SK-N-SH (cell line): ENCODE measurements around the gene PIGL. TPM values are rescaled to one million over a fixed set of nuclear protein-coding genes. Genes with fewer than 3 reads are reported as not detected.

Experiments
- CTCF ChIA-PET: fragments of 300-600, 350-600 bp; formaldehyde crosslinking; extraction: SDS; loops from one replicate; lab custom pipeline; 2021; lab: Yijun Ruan, JAX
- POLR2A ChIA-PET: fragments of 350-600 bp; sonication (Branson Sonifier 250); formaldehyde crosslinking; extraction: SDS; loops from one replicate; lab custom pipeline; 2020; ENCODE audit warnings: antibody characterized with exemption, inconsistent platforms; lab: Yijun Ruan, JAX
- DNase-seq: peaks from one replicate; pipeline ENCODE4 v3.0.0; 2012
- H2AFZ ChIP-seq: fragments of 200-600 bp; sonication (generic); 2 replicates; pipeline ENCODE4 v1.8.1; 2016; ENCODE audit warnings: antibody characterized with exemption, mild to moderate bottlenecking, low read depth
- H3F3A ChIP-seq: fragments of 200-600 bp; sonication (generic); replicated peaks from 2 replicates; pipeline ENCODE3; 2016; ENCODE audit warnings: antibody characterized with exemption, mild to moderate bottlenecking; ENCODE audit not compliant: insufficient read depth
- H3K27ac ChIP-seq, 2 experiments: fragments of 200-500 bp in 1 of 2; fragments of 200-600 bp in 1 of 2; sonication (Bioruptor generic) in 1 of 2; sonication (generic), shearing (Covaris generic) in 1 of 2; 2 replicates each; pipeline versions ENCODE4 v1.5.1 to v1.6.1; 2014 to 2016; ENCODE audit warnings: low read depth in 2 of 2, inconsistent platforms in 1 of 2, low read length in 1 of 2, mild to moderate bottlenecking in 1 of 2, mixed read lengths in 1 of 2
- H3K27me3 ChIP-seq: fragments of 200-600 bp; sonication (generic), shearing (Covaris generic); 2 replicates; pipeline ENCODE4 v1.6.1; 2016; ENCODE audit warnings: mixed run types; ENCODE audit not compliant: insufficient read depth
- H3K36me3 ChIP-seq, 2 experiments: fragments of 200-500 bp in 1 of 2; fragments of 200-600 bp in 1 of 2; sonication (Bioruptor generic) in 1 of 2; sonication (generic) in 1 of 2; replicated peaks in 1 of 2; 2 replicates each; pipeline versions ENCODE3 to v1.5.1; 2014 to 2016; ENCODE audit warnings: low read length in 1 of 2, mild to moderate bottlenecking in 1 of 2; ENCODE audit not compliant: insufficient read depth in 2 of 2, control insufficient read depth in 1 of 2
- H3K4me1 ChIP-seq, 2 experiments: fragments of 200-500 bp in 1 of 2; fragments of 200-600 bp in 1 of 2; sonication (Bioruptor generic) in 1 of 2; sonication (generic), shearing (Covaris generic) in 1 of 2; 2 replicates each; pipeline versions ENCODE4 v1.5.1 to v1.6.1; 2014 to 2016; ENCODE audit warnings: low read depth in 1 of 2, low read length in 1 of 2, mixed run types in 1 of 2; ENCODE audit not compliant: insufficient read depth in 2 of 2, control insufficient read depth in 1 of 2
- H3K4me2 ChIP-seq: fragments of 200-600 bp; sonication (generic), shearing (Covaris generic); 2 replicates; pipeline ENCODE4 v1.6.1; 2017; ENCODE audit warnings: mixed run types
- H3K4me3 ChIP-seq, 2 experiments: fragments of 200-500 bp in 1 of 2; fragments of 200-600 bp in 1 of 2; sonication (Bioruptor generic) in 1 of 2; sonication (generic), shearing (Covaris generic) in 1 of 2; 2 replicates each; pipeline versions ENCODE4 v1.5.1 to v1.8.1; 2014 to 2016; ENCODE audit warnings: low read depth in 2 of 2, inconsistent platforms in 1 of 2, low read length in 1 of 2, mild to moderate bottlenecking in 1 of 2, mixed read lengths in 1 of 2, moderate library complexity in 1 of 2
- H3K79me2 ChIP-seq: fragments of 200-600 bp; sonication (generic); 2 replicates; pipeline ENCODE4 v1.8.1; 2017; ENCODE audit warnings: mild to moderate bottlenecking; ENCODE audit not compliant: insufficient read depth
- H3K9ac ChIP-seq: fragments of 200-600 bp; sonication (generic); 2 replicates; pipeline ENCODE4 v1.6.1; 2017; ENCODE audit warnings: mixed run types
- H3K9me2 ChIP-seq: fragments of 200-600 bp; sonication (generic); 2 replicates; pipeline ENCODE4 v1.6.1; 2017; ENCODE audit warnings: mixed run types
- H3K9me3 ChIP-seq: fragments of 200-600 bp; sonication (generic); 2 replicates; pipeline ENCODE4 v1.6.1; 2017; ENCODE audit warnings: mixed run types, mild to moderate bottlenecking, moderate library complexity
- H4K20me1 ChIP-seq: fragments of 200-600 bp; sonication (generic); 2 replicates; pipeline ENCODE4 v1.6.1; 2017; ENCODE audit warnings: mild to moderate bottlenecking, mixed run types; ENCODE audit not compliant: insufficient read depth
- ELF1 ChIP-seq: IDR thresholded peaks from 2 replicates; pipeline ENCODE4 v1.4.0; 2012
- EP300 ChIP-seq, 2 experiments: IDR thresholded peaks; 2 replicates each; pipeline versions ENCODE4 v1.4.0 to v1.6.1; 2012; ENCODE audit warnings: borderline replicate concordance in 1 of 2, low read depth in 1 of 2, low read length in 1 of 2
- FOSL2 ChIP-seq: IDR thresholded peaks from 2 replicates; pipeline ENCODE4 v1.4.0; 2012; ENCODE audit warnings: low read depth, mild to moderate bottlenecking, moderate library complexity, borderline replicate concordance
- FOXM1 ChIP-seq: IDR thresholded peaks from 2 replicates; pipeline ENCODE4 v1.4.0; 2012; ENCODE audit warnings: low read depth, mild to moderate bottlenecking
- GABPA ChIP-seq: IDR thresholded peaks from 2 replicates; pipeline ENCODE4 v1.4.0; 2012; ENCODE audit warnings: low read depth, mild to moderate bottlenecking
- GATA2 ChIP-seq: sonication (generic); formaldehyde crosslinking; IDR thresholded peaks from 2 replicates; pipeline ENCODE4 v1.5.0; 2020; ENCODE audit warnings: mild to moderate bottlenecking, missing genetic modification reagents
- JUND ChIP-seq: IDR thresholded peaks from 2 replicates; pipeline ENCODE4 v1.4.0; 2012
- MAX ChIP-seq: IDR thresholded peaks from 2 replicates; pipeline ENCODE4 v1.4.0; 2012; ENCODE audit warnings: low read depth
- NFIC ChIP-seq: IDR thresholded peaks from 2 replicates; pipeline ENCODE4 v1.4.0; 2012; ENCODE audit warnings: borderline replicate concordance
- NRF1 ChIP-seq: IDR thresholded peaks from 2 replicates; pipeline ENCODE4 v1.6.1; 2012; ENCODE audit warnings: low read depth, mild to moderate bottlenecking, low read length
- RAD21 ChIP-seq: IDR thresholded peaks from 2 replicates; pipeline ENCODE4 v1.6.1; 2012; ENCODE audit warnings: mild to moderate bottlenecking, low read length
- REST ChIP-seq: IDR thresholded peaks from 2 replicates; pipeline ENCODE4 v1.6.1; 2012; ENCODE audit warnings: mild to moderate bottlenecking, low read depth, low read length, moderate library complexity
- RFX5 ChIP-seq: IDR thresholded peaks from 2 replicates; pipeline ENCODE4 v1.6.1; 2012; ENCODE audit warnings: mild to moderate bottlenecking, improper control_type of control experiment, low read length
- RXRA ChIP-seq: IDR thresholded peaks from 2 replicates; pipeline ENCODE4 v1.4.0; 2012; ENCODE audit warnings: low read depth, mild to moderate bottlenecking, borderline replicate concordance
- TAF1 ChIP-seq: IDR thresholded peaks from 2 replicates; pipeline ENCODE4 v1.6.1; 2012; ENCODE audit warnings: low read depth, mild to moderate bottlenecking, low read length, moderate library complexity, borderline replicate concordance
- TCF12 ChIP-seq: IDR thresholded peaks from 2 replicates; pipeline ENCODE4 v1.4.0; 2012
- TEAD4 ChIP-seq: IDR thresholded peaks from 2 replicates; pipeline ENCODE4 v1.4.0; 2012; ENCODE audit warnings: mild to moderate bottlenecking, borderline replicate concordance; ENCODE audit not compliant: insufficient read depth
- USF1 ChIP-seq: IDR thresholded peaks from 2 replicates; pipeline ENCODE4 v1.4.0; 2012; ENCODE audit warnings: low read depth, borderline replicate concordance
- USF2 ChIP-seq: fragments of 150-350 bp; IDR thresholded peaks from 2 replicates; pipeline ENCODE4 v1.6.1; 2017; ENCODE audit warnings: antibody characterized with exemption, low read length, low read depth, borderline replicate concordance
- WGBS: methylation state at CpG from one replicate; pipeline ENCODE4 v1.1.6; 2017; ENCODE audit warnings: low lambda C conversion rate; 5-methylcytosine and 5-hydroxymethylcytosine counted together
- polyA plus RNA-seq, 3 experiments: library from polyadenylated mRNA; depleted of rRNA; stranded (reverse); fragments of >200 nt; gene quantifications; 2 replicates each; pipeline ENCODE4 v1.2.3, GENCODE V29; 2012

Gene PIGL
- polyA plus RNA-seq, 1 of the 3 experiments (the other 2 are of a cell fraction), result 34.0 TPM

- TF ChIP-seq JUND (no peak), NFIC (no peak), ELF1 (no peak), RXRA (no peak), USF1 (no peak), TAF1 (no peak), FOXM1 (no peak), TEAD4 (no peak)
- Histone ChIP-seq H3K4me2 (no peak overlapping the region), H3F3A (no peaks in the 10 kb centered on the region), H3K79me2 (no peaks in the 10 kb centered on the region), H3K27me3 (no peaks in the 10 kb centered on the region), H3K27ac (no peak overlapping the region), H3K36me3 (no peaks in the 10 kb centered on the region), H3K4me1 (no peaks in the 10 kb centered on the region), H3K9me3 (no peaks in the 10 kb centered on the region), H4K20me1 (no peaks in the 10 kb centered on the region), H3K9me2 (no peaks in the 10 kb centered on the region), H3K9ac (no peak overlapping the region), H3K4me3 (no peak overlapping the region), H2AFZ (no peak overlapping the region)
- ChIA-PET CTCF (interaction anchor here (1.6 kb wide), 1 partner anchor 8 kb away, joined by 3 read pairs; no protein-coding TSS in a partner anchor), POLR2A (no interaction called here)
- DNase-seq, result no peak
- 92% methylated on average over 11 of the region's 11 CpGs for WGBS
Measured at GRCh38 chr17:16297367-16298139, 80.5 kb downstream of the PIGL start.

GRCh38 chr17:16298140-16298662, 81.2 kb downstream of the PIGL start:
- no peaks in the 10 kb centered on the region for H3K4me1 ChIP-seq
- CTCF ChIA-PET, result interaction anchor here (1.6 kb wide), 1 partner anchor 9 kb away, joined by 3 read pairs; no protein-coding TSS in a partner anchor
- H3F3A ChIP-seq, result no peaks in the 10 kb centered on the region
- DNase-seq, result no peak
- TF ChIP-seq GATA2 (CRISPR knock-in tag) (no peak), GABPA (no peak), MAX (no peak), TCF12 (no peak), EP300 (IDR thresholded peaks at IDR 0.05; ENCODE audit: borderline replicate concordance in 1 of 2, low read depth in 1 of 2, low read length in 1 of 2) (no peak), USF2 (no peak), RFX5 (no peak), REST (no peak), RAD21 (no peak), NRF1 (no peak), RXRA (no peak), FOSL2 (no peak), USF1 (no peak), FOXM1 (no peak), TEAD4 (no peak)
- TF ChIP-seq, all 33 proteins: peak for 0
- POLR2A ChIA-PET, result no interaction called here
- no peak overlapping the region for H3K4me2 ChIP-seq
- H3K4me3 ChIP-seq, result no peak overlapping the region
- no peak overlapping the region for H3K9ac ChIP-seq
- H3K27me3 ChIP-seq, result no peaks in the 10 kb centered on the region
- no peaks in the 10 kb centered on the region for H4K20me1 ChIP-seq
- H2AFZ ChIP-seq, result no peak overlapping the region
- H3K27ac ChIP-seq, result no peak overlapping the region
- no peaks in the 10 kb centered on the region for H3K79me2 ChIP-seq
- WGBS, result 87% methylated on average over 1 of the region's 1 CpG
- no peaks in the 10 kb centered on the region for H3K9me2 ChIP-seq
- no peaks in the 10 kb centered on the region for H3K9me3 ChIP-seq
- H3K36me3 ChIP-seq, result no peaks in the 10 kb centered on the region
